Cerebellar cortex (tissue), 1 donor: ENCODE results near the gene AP4E1.
A peak's percentile ranks its signal among the peaks of the same experiment; 100 is the strongest.
"Not testable (repeated sequence)": the region's sequence is repeated elsewhere in the genome, so short reads cannot be mapped to it uniquely, and the experiment has no call there.

Experiments
- DNase-seq: peaks from one replicate; pipeline ENCODE4 v3.0.0-alpha.2; 2015; ENCODE audit warnings: low spot score

The AP4E1 gene

DNA sequence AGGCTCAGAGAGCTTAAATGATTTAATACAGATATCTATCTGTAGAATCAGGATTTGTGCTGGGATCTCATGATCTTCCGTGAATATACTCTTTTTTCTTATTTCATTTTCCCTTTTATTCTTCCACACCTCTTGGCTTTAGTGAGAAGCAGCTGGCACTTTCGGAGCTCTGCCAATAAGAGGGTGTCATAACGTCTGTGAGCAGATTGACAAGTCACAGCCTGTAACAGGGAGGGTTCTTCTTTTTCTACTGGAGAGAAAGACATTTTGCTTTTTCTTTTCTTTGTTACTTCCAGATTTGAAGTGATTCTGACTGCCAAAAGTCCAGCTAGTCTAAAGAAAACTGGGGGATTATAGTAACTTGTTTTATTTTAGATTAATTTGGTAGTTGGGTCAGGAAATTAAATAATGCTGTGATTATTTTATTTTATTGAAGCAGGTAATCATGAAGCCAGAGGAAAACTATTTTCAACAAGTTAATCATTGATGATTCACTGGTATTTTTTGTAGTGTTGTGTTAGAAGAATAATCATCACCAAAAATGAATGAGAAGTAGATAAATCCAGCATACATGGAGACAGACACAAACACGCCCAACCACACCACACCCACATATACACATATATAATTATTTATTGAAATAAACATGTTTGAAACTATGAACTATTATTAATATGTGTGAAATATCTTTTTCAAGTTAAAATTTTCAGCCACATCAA, 116.4 kb downstream of the AP4E1 start:
- peak; percentile 21 for DNase-seq

DNA sequence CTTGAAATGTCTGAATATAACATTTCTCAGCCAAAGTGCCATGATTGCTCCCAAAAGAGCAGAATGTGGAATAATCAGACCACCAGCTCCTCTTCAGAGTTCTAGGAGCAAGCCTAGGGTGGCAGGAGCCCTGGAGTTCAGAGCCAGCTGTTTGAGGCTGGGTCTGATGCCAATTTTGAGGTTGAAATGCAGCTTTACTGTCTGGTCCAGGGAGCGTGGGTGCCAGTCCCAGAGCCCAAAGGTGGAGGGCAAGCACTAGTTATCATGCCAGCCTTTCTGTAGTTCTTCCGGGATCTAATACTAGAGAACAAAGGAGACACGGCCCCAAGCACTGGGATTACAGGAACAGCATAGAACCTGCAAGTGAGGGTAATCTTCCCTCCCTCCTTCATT, 117.0 kb downstream of the AP4E1 start:
- DNase-seq: no peak

DNA sequence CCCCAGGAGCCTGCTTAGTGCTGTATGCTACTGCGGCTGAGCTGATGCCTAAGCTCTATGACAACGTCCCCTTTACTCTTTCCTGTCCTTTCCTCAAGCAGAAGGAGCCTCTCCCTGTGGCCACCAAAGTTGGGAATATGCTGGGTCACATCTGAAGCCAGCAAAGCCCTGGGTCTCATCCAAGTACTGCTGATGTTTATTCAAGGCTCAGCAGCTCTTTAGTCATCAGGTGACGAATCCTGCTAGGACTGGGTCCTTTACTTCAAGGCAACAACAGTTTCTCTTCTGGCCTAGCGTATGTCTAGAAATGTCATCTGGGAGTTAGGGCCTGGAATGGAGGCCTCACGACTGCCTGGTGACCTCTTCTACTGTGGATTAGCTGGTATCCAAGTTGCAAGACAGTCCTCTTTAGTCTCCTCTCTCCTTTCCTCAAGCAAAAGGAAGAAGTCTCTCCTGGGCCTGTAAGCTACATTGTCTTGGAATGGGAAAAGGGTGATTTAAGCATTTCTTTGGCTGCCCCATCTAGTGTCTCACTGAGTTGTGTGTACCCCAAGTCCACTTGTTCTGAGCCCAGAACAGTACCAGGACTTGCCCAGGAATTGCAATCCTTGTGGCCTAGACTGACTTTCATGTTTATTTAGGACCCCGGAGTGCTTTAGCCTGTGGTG, 122.3 kb downstream of the AP4E1 start:
- no peak for DNase-seq

DNA sequence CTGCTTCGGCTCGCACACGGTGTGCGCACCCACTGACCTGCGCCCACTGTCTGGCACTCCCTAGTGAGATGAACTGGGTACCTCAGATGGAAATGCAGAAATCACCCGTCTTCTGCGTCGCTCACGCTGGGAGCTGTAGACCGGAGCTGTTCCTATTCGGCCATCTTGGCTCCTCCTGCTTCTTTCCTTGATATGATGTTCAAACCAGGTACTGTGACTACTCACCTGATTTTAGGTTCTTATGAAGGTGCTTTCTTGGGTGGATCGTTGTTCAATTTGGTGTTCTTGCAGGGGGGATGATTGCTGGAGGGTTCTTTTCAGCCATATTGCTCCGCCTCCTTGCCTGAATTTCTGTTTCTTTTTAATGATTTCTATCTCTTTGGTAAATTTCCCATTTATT, 129.0 kb downstream of the AP4E1 start:
- not testable (repeated sequence) for DNase-seq

DNA sequence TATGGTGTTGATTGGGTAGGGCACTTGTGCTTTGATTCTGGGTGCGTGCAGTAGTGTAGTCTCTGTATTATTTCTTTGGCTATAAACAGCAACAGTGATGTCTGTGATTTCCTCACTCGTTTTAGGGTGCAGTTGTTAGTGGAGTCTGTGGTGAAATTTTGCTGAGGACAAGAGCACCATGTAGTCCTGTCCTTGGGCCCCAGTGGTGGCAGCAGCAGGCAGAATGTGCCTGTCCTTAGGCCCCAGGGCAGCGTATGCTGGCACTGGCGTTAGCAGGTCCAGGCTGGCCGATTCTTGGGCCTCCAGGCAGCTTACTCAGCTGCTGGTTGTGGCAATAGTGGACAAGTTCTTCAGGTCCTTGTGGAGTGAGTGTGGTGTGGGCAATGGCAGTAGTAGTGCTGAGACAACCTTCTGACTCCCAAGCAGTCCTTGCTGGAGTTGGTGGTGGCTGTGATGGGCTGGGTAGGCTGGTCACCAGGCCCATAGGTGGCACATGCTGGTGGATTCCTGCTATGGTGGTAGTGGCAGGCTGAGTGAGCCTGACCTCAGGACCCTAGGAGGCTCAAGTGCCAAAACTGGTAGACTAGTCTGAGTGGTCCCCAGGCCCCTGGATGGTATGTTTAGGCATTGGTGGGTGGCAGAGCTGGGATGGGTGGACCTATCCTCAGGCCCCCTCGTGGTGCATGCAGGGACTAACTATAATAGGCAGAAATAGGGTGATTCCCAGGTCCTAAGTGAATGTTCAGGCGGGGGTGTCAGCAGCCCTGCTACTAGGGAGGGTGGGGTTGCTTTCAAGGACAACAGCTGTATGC, 129.9 kb downstream of the AP4E1 start:
- DNase-seq: no peak

GRCh38 chr15:51038974-51039319, 130.5 kb downstream of the AP4E1 start:
- no peak for DNase-seq

DNA sequence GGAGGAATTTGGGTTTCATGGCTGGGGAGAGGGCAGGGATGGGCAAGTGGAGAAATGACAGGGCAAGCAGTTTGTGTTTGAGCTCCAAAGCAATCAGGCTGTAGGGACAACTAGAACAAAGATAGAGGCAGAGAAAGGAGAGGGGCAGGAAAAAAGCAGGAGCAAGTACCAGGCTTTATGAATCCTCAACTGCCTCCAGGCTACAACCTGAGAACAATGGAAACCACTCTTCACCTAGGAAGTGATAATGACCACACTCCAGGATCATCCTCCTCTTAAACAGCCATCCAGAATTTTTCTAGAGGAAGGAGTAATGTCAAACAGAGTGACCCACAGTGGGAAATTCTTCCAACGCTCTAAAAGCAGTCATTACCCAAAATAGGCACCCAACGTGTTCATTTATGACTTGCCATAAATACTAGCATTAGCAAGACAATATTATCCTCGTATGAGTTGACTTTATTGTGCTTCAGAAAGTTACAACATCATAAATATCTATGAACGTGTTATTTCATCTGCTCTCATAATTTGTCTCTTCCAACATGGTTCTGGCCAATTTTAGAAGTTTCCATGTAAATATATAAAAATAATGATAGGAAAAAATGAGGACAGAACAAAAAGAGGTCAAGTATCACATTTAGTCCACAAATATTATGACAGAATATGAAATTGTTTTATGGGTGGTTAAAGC, 135.7 kb downstream of the AP4E1 start:
- no peak for DNase-seq

GRCh38 chr15:51046016-51046415, 137.5 kb downstream of the AP4E1 start:
- DNase-seq: no peak

DNA sequence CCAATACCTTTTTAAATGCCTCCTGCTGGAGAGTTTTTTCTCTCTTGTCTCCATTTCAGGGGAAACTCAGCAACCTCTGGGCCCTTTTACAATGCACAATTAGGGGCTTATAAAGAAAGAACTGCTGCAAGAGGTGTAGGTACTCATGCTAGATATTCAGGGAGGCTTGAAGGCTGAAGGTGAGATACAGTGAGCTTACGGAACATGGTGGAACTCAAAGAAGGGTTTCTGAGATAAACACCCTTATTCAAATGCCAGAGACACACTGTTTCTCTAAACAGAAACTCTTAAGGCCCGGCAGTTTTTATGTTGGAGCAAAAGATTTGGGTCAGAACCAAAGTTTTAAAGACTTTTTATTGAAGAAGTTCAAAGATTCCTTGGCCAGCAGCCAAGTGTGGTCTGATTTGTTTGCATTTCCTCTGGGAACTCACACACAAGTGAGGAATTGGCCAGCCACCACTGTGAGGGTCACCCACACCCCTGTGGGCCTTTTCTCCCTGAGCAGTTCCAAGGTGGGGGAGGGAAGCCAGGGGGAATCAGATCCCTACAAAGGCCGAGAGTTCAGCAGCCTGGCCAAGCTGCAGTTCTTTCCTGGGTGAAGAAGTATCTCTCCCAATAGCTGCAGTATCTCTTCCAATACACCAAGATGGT, 138.4 kb downstream of the AP4E1 start:
- peak; percentile 2 for DNase-seq

DNA sequence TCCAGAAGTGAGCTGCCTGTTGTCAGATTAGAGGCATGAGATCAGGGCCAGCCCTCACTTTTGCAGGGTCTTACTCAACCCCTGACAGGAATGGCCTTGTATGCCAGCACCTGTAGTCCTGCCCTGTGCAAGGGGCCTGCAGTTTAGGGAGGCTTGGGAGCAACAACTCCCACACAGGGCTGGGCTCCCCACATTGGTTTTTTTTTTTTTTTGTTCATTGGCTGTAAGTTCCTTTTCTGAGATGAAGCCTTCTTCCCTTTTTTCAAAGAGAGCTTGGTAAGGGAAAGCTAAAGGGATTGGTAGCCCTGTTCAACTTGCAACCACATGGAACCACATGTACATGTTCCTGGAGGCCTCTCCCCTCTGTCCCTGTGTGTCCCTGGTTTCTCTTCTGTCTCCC, 139.8 kb downstream of the AP4E1 start:
- DNase-seq: no peak

GRCh38 chr15:51049081-51049480, 140.6 kb downstream of the AP4E1 start:
- DNase-seq: no peak

- peak; percentile 35 for DNase-seq
Measured at GRCh38 chr15:51051776-51052175, 143.3 kb downstream of the AP4E1 start.

DNA sequence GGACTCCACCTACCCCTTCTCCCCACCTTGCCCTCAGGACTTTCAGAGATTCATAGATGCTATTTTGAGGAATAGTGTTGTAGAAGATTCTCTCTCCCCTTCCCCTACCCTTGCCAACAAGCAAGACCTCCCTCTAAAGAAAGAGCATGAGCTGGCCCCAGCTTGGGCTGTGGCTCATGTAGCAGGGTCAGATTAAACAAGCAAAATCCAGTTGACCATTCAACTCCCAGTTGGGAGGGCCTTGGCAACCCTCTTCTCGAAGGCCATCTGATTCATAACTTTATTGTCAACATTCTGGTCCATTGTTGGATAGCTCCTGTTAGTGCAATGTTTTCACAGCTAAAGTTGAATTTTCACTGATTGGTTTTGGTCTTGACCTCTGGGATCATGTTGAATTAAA, 145.1 kb downstream of the AP4E1 start:
- DNase-seq: no peak

DNA sequence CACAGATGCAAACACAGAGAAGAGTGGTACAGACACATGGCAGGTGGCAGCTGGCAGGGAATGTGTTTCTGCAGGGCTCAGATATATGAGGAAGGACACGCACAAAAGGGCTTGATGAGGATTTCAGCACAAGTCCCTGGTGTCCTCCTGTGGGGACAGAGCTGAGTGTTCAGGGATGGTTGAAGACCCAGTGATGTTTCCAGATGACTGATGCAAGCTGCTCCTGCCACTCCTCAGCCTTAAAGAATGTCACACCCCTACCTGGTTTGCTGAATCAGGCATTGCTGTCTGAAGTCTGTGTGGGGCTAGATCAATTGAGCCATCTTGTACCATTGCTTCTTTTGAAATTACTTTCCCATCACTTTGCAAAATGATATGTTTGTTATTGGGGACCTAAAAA, 146.1 kb downstream of the AP4E1 start:
- no peak for DNase-seq
